HepG2 (cell line): ENCODE measurements around the gene LIN7A. TPM values are rescaled to one million over a fixed set of nuclear protein-coding genes. Genes with fewer than 3 reads are reported as not detected.

Source experiments
- ATAC-seq: fragments of 200-7000 bp; cut with Tn5 transposase; 3 replicates; pipeline ENCODE4 v1.9.1; 2020; ENCODE audit warnings: mild to moderate bottlenecking, moderate library complexity
- BruUV-seq: library from RNA; stranded (reverse); fragments of 400-500 nt; replicated peaks from 2 replicates; lab custom pipeline; 2021; lab: Mats Ljungman, UMichigan
- CTCF ChIA-PET: fragments of 300-600 bp; formaldehyde crosslinking; extraction: SDS; loops from one replicate; lab custom pipeline; 2021; ENCODE audit warnings: low total read pairs, inconsistent platforms, low intra/inter-chr PET ratio; lab: Yijun Ruan, JAX
- POLR2A ChIA-PET: fragments of 350-600 bp; sonication (Branson Sonifier 250); formaldehyde crosslinking; loops from one replicate; lab custom pipeline; 2020; ENCODE audit warnings: antibody characterized with exemption, inconsistent platforms; lab: Yijun Ruan, JAX
- DNase-seq: peaks from one replicate; pipeline ENCODE4 v3.0.0-alpha.2; 2015; ENCODE audit warnings: low spot score
- FAIRE-seq: peaks from 3 replicates; lab custom pipeline; 2011; peaks lifted over from hg19 to GRCh38; lab: Jason Lieb, UNC
- H2AFZ ChIP-seq: one replicate; pipeline ENCODE4 v1.6.1; 2011; ENCODE audit warnings: low read length, inconsistent platforms
- H3K27ac ChIP-seq: fragments of 300-600 bp; 3 replicates; pipeline ENCODE4 v1.8.0; 2011; ENCODE audit warnings: mixed run types, mild to moderate bottlenecking, mixed read lengths, low read length, inconsistent platforms; ENCODE audit not compliant: insufficient read depth; ENCODE audit errors: extremely low read length
- H3K27me3 ChIP-seq, 2 experiments: fragments of 200-600 bp in 1 of 2; 2 replicates in 1 of 2; 3 replicates in 1 of 2; pipeline versions ENCODE4 v1.6.0 to v1.8.0; 2011; ENCODE audit warnings: low read length in 2 of 2, mild to moderate bottlenecking in 2 of 2, moderate library complexity in 2 of 2, inconsistent platforms in 1 of 2; ENCODE audit not compliant: insufficient read depth in 2 of 2, control insufficient read depth in 1 of 2
- H3K36me3 ChIP-seq, 2 experiments: fragments of 200-600 bp in 1 of 2; replicated peaks in 1 of 2; 2 replicates in 1 of 2; 3 replicates in 1 of 2; pipeline versions ENCODE4 v1.5.1 to v1.8.0; 2011; ENCODE audit warnings: low read length in 2 of 2, inconsistent platforms in 1 of 2; ENCODE audit not compliant: insufficient read depth in 2 of 2, control insufficient read depth in 1 of 2
- H3K4me1 ChIP-seq: 2 replicates; pipeline ENCODE4 v1.5.1; 2012; ENCODE audit warnings: low read length, inconsistent platforms; ENCODE audit not compliant: insufficient read depth
- H3K4me2 ChIP-seq: 2 replicates; pipeline ENCODE4 v1.6.0; 2011; ENCODE audit warnings: low read depth, low read length, inconsistent platforms
- H3K4me3 ChIP-seq, 3 experiments: fragments of 200-600 bp in 1 of 3; sonication (generic), shearing (Covaris generic) in 1 of 3; replicated peaks in 1 of 3; 2 replicates each; pipeline ENCODE4 v1.5.1; 2011 to 2016; ENCODE audit warnings: low read length in 3 of 3, inconsistent platforms in 2 of 3, low read depth in 2 of 3, mild to moderate bottlenecking in 2 of 3, control low read depth in 1 of 3, mixed read lengths in 1 of 3; ENCODE audit not compliant: insufficient read depth in 1 of 3
- H3K79me2 ChIP-seq: one replicate; pipeline ENCODE4 v1.6.1; 2011; ENCODE audit warnings: low read length, inconsistent platforms; ENCODE audit not compliant: insufficient read depth
- H3K9ac ChIP-seq: 2 replicates; pipeline ENCODE4 v1.6.0; 2011; ENCODE audit warnings: mild to moderate bottlenecking, low read depth, low read length, inconsistent platforms; ENCODE audit not compliant: insufficient read depth
- H3K9me3 ChIP-seq: 2 replicates; pipeline ENCODE4 v1.5.1; 2012; ENCODE audit warnings: mild to moderate bottlenecking, low read length
- H4K20me1 ChIP-seq: 2 replicates; pipeline ENCODE4 v1.6.0; 2011; ENCODE audit warnings: inconsistent platforms, mild to moderate bottlenecking, low read length, moderate library complexity; ENCODE audit not compliant: insufficient read depth
- EEA1 ChIP-seq: sonication (generic); formaldehyde crosslinking; IDR thresholded peaks from 2 replicates; pipeline ENCODE4 v1.5.1; 2020; ENCODE audit warnings: mild to moderate bottlenecking, missing genetic modification reagents, borderline replicate concordance
- HBP1 ChIP-seq: IDR thresholded peaks from 2 replicates; pipeline ENCODE4 v1.6.1; 2016; ENCODE audit warnings: low read depth, control low read depth
- HNRNPH1 ChIP-seq: fragments of 200-400 bp; formaldehyde crosslinking; optimal IDR thresholded peaks from 2 replicates; pipeline ENCODE3; 2017; ENCODE audit warnings: mild to moderate bottlenecking, low read depth, low read length
- IRX3 ChIP-seq: sonication (generic); formaldehyde crosslinking; IDR thresholded peaks from 2 replicates; pipeline ENCODE4 v1.8.1; 2023; ENCODE audit warnings: mild to moderate bottlenecking, low read depth, missing genetic modification reagents, borderline replicate concordance
- KMT2A ChIP-seq: sonication (generic); formaldehyde crosslinking; IDR thresholded peaks from 2 replicates; pipeline ENCODE4 v1.4.0; 2020; ENCODE audit warnings: missing genetic modification reagents
- MEIS1 ChIP-seq: sonication (generic); formaldehyde crosslinking; IDR thresholded peaks from 2 replicates; pipeline ENCODE4 v1.9.0; 2021; ENCODE audit warnings: mild to moderate bottlenecking, missing genetic modification reagents, moderate library complexity, borderline replicate concordance
- NFATC3 ChIP-seq: sonication (generic); formaldehyde crosslinking; IDR thresholded peaks from 2 replicates; pipeline ENCODE4 v1.5.1; 2020; ENCODE audit warnings: mild to moderate bottlenecking, missing genetic modification reagents
- TBP ChIP-seq: sonication (generic); formaldehyde crosslinking; IDR thresholded peaks from 2 replicates; pipeline ENCODE4 v1.5.0; 2020; ENCODE audit warnings: missing genetic modification reagents
- TBX3 ChIP-seq: fragments of 450-650 bp; IDR thresholded peaks from 2 replicates; pipeline ENCODE4 v1.6.1; 2017; ENCODE audit warnings: antibody characterized with exemption, mild to moderate bottlenecking, inconsistent platforms, borderline replicate concordance
- TIGD3 ChIP-seq: sonication (generic); formaldehyde crosslinking; IDR thresholded peaks from 2 replicates; pipeline ENCODE4 v1.5.1; 2020; ENCODE audit warnings: mild to moderate bottlenecking, missing genetic modification reagents, borderline replicate concordance
- ZNF232 ChIP-seq: sonication (generic); formaldehyde crosslinking; IDR thresholded peaks from 2 replicates; pipeline ENCODE4 v1.4.0; 2020; ENCODE audit warnings: missing genetic modification reagents, borderline replicate concordance
- ZNF292 ChIP-seq: sonication (generic); formaldehyde crosslinking; IDR thresholded peaks from 2 replicates; pipeline ENCODE4 v1.8.1; 2022; ENCODE audit warnings: mild to moderate bottlenecking, low read depth, missing genetic modification reagents, borderline replicate concordance
- ZNF577 ChIP-seq: sonication (generic); formaldehyde crosslinking; IDR thresholded peaks from 2 replicates; pipeline ENCODE4 v1.4.0; 2020; ENCODE audit warnings: mild to moderate bottlenecking, low read depth, missing genetic modification reagents, borderline replicate concordance
- ZNF660 ChIP-seq: sonication (generic); formaldehyde crosslinking; IDR thresholded peaks from 2 replicates; pipeline ENCODE4 v1.5.1; 2020; ENCODE audit warnings: mild to moderate bottlenecking, low read depth, missing genetic modification reagents, borderline replicate concordance
- ZNF709 ChIP-seq: sonication (generic); formaldehyde crosslinking; IDR thresholded peaks from 2 replicates; pipeline ENCODE4 v1.5.0; 2020; ENCODE audit warnings: mild to moderate bottlenecking, missing genetic modification reagents
- ZNF83 ChIP-seq: sonication (generic); formaldehyde crosslinking; IDR thresholded peaks from 2 replicates; pipeline ENCODE4 v1.4.0; 2020; ENCODE audit warnings: missing genetic modification reagents, mild to moderate bottlenecking, borderline replicate concordance
- WGBS: methylation state at CpG from one replicate; pipeline ENCODE4 v1.1.6; 2017; ENCODE audit warnings: low lambda C conversion rate; 5-methylcytosine and 5-hydroxymethylcytosine counted together
- in situ Hi-C: cut with HindIII; loops from 2 replicates; pipeline ENCODE4 v1.10.0; 2017; ENCODE audit warnings: low pct_unique_long_range_greater_than_20kb; ENCODE audit not compliant: extremely low pct_ligation_motif_present
- intact Hi-C: fragments of 100-400 bp; cut with micrococcal nuclease; formaldehyde crosslinking; loops from one replicate; pipeline ENCODE4 v1.10.0; 2022; ENCODE audit not compliant: unreplicated experiment
- polyA plus RNA-seq, 8 experiments: library from polyadenylated mRNA; depleted of rRNA in 3 of 8; stranded (reverse) in 7 of 8; unstranded in 1 of 8; fragments of >200 nt; fragmentation: Illumina TruSeq in 4 of 8; extraction: Trizol in 4 of 8; gene quantifications; 2 replicates each; pipeline versions ENCODE4 v1.2.1 to v1.2.3, GENCODE V29; 2011 to 2016; ENCODE audit warnings: low read depth in 4 of 8, missing spikeins in 1 of 8, mixed read lengths in 1 of 8; ENCODE audit not compliant: insufficient read depth in 1 of 8
- total RNA-seq, 5 experiments: library from RNA; depleted of rRNA; stranded (reverse); fragments of >200 nt; fragmentation: Illumina TruSeq; extraction: Trizol; gene quantifications; 2 replicates each; pipeline ENCODE4 v1.2.3, GENCODE V29; 2016; ENCODE audit warnings: low read depth in 1 of 5

Gene LIN7A
- total and polyA plus RNA-seq, 2 of the 13 experiments (the other 11 are each of a cell fraction or from before 2014, with no cell fraction given) = 18.5 to 19.2 TPM

- BruUV-seq = no TSS peak
- TF ChIP-seq ZNF577 (no peak), HNRNPH1 (no peak), TBX3 (no peak), ZNF83 (CRISPR knock-in tag) (no peak), MEIS1 (CRISPR knock-in tag) (no peak), KMT2A (CRISPR knock-in tag) (no peak), NFATC3 (no peak), TBP (CRISPR knock-in tag) (no peak), IRX3 (CRISPR knock-in tag) (no peak)
- Histone ChIP-seq H3K36me3 (peaks cover 1 to 4% of the 10 kb centered on the region in 2 experiments; a peak in 1 of 5 replicates), H3K27me3 (no peaks in the 10 kb centered on the region), H2AFZ (no peak overlapping the region), H3K4me1 (peaks cover 9% of the 10 kb centered on the region), H3K79me2 (no peaks in the 10 kb centered on the region), H3K9me3 (no peaks in the 10 kb centered on the region), H3K4me2 (no peak overlapping the region), H3K4me3 (no peak overlapping the region), H4K20me1 (no peaks in the 10 kb centered on the region), H3K9ac (no peak overlapping the region), H3K27ac (no peak overlapping the region)
- ChIA-PET CTCF (no interaction called here), POLR2A (no interaction called here)
- 64% methylated on average over 3 of the region's 3 CpGs for WGBS
- FAIRE-seq (no peak), DNase-seq (no peak), ATAC-seq (no peak)
- in situ Hi-C loops (no loop called here), intact Hi-C loops (no loop called here)
Measured at GRCh38 chr12:80867941-80868340, 69.8 kb downstream of the LIN7A start.

- FAIRE-seq = no peak
- TF ChIP-seq HBP1 (no peak), ZNF709 (CRISPR knock-in tag) (no peak), TIGD3 (no peak), EEA1 (CRISPR knock-in tag) (no peak), ZNF232 (CRISPR knock-in tag) (no peak), ZNF577 (no peak), ZNF660 (CRISPR knock-in tag) (no peak), ZNF292 (CRISPR knock-in tag) (no peak)
Measured at GRCh38 chr12:80864046-80864735, 73.5 kb downstream of the LIN7A start.

More at GRCh38 chr12:80864046-80864735, 73.5 kb downstream of the LIN7A start:
- CTCF ChIA-PET = no interaction called here
- H3K4me1 ChIP-seq = peaks cover 9% of the 10 kb centered on the region
- H3K9me3 ChIP-seq = no peaks in the 10 kb centered on the region
- H3K4me3 ChIP-seq = no peak overlapping the region
- no peaks in the 10 kb centered on the region for H3K27me3 ChIP-seq
- intact Hi-C loops (no loop called here), in situ Hi-C loops (no loop called here)
- 85% methylated on average over 4 of the region's 4 CpGs for WGBS
- no peaks in the 10 kb centered on the region for H4K20me1 ChIP-seq
- POLR2A ChIA-PET = no interaction called here
- peaks cover under 1 to 3% of the 10 kb centered on the region in 2 experiments; a peak in 1 of 5 replicates for H3K36me3 ChIP-seq
- no peak for ATAC-seq
- H3K27ac ChIP-seq = no peak overlapping the region
- no peak overlapping the region for H3K9ac ChIP-seq
- H2AFZ ChIP-seq = no peak overlapping the region
- no peak overlapping the region for H3K4me2 ChIP-seq
- no TSS peak for BruUV-seq
- no peak for DNase-seq
- no peaks in the 10 kb centered on the region for H3K79me2 ChIP-seq
